Coronary artery (tissue), 2 donors: ENCODE results near the gene VAV2.

Experiments used
- DNase-seq: peaks from one replicate; pipeline ENCODE4 v3.0.0-alpha.2; 2017; ENCODE audit warnings: low spot score
- H3K27ac ChIP-seq, 2 donors: fragments of 200-600 bp; sonication (generic); one replicate each; pipeline ENCODE4 v1.5.1; 2016 to 2019
- H3K4me3 ChIP-seq: fragments of 200-600 bp; sonication (generic); 2 replicates; pipeline ENCODE4 v1.5.1; 2016; ENCODE audit warnings: mild to moderate bottlenecking, moderate library complexity
- CTCF ChIP-seq: fragments of 200-600 bp; sonication (generic); IDR thresholded peaks from one replicate; pipeline ENCODE4 v1.5.1; 2019; ENCODE audit warnings: antibody characterized with exemption

The VAV2 gene

GRCh38 chr9:133742849-133743444, 249.2 kb downstream of the VAV2 start:
- DNase-seq: peak; percentile 83
- TF ChIP-seq CTCF: peak; percentile 96
- Histone ChIP-seq H3K4me3 (no peak overlapping the region), H3K27ac (no peak overlapping the region)

GRCh38 chr9:133742251-133742650, 249.9 kb downstream of the VAV2 start:
- TF ChIP-seq CTCF: no peak
- H3K27ac ChIP-seq: no peak overlapping the region
- H3K4me3 ChIP-seq: no peak overlapping the region
- DNase-seq: peak; percentile 65

- peak; percentile 66 for DNase-seq
- no peak for TF ChIP-seq CTCF
- no peak overlapping the region for H3K4me3 ChIP-seq
- no peak overlapping the region for H3K27ac ChIP-seq
Observed at GRCh38 chr9:133741716-133742115, 250.4 kb downstream of the VAV2 start.

GRCh38 chr9:133740911-133741310, 251.2 kb downstream of the VAV2 start:
- Histone ChIP-seq H3K27ac (no peak overlapping the region), H3K4me3 (no peak overlapping the region)
- no peak for TF ChIP-seq CTCF
- DNase-seq: peak; percentile 64

- H3K27ac ChIP-seq: no peak overlapping the region
- no peak overlapping the region for H3K4me3 ChIP-seq
- no peak for TF ChIP-seq CTCF
- DNase-seq: peak; percentile 64
Observed at GRCh38 chr9:133739408-133740280, 252.5 kb downstream of the VAV2 start.

GRCh38 chr9:133738640-133739225, 253.4 kb downstream of the VAV2 start:
- peak; percentile 59 for DNase-seq
- Histone ChIP-seq H3K4me3 (peak overlapping the region; percentile 62), H3K27ac (no peak overlapping the region)
- TF ChIP-seq CTCF: no peak
